NCI-H2081 (cell line): Measurements from ENCODE around the gene ZFX.

Source experiments
- DNase-seq, 2 experiments: peaks; one replicate each; lab custom pipeline; 2025; lab: John Stamatoyannopoulos, UW

The ZFX gene

GRCh38 chrX:24241822-24242648, 92.5 kb downstream of the ZFX start:
- DNase-seq: peak; percentile 29 to 47

GRCh38 chrX:24242649-24243175, 93.2 kb downstream of the ZFX start:
- no peak for DNase-seq

GRCh38 chrX:24243188-24243587, 93.7 kb downstream of the ZFX start:
- no peak for DNase-seq

- DNase-seq: no peak
These were observed 94.2 kb downstream of the ZFX start for GRCh38 chrX:24243692-24244091.

GRCh38 chrX:24245202-24245601, 95.7 kb downstream of the ZFX start:
- no peak for DNase-seq

GRCh38 chrX:24248042-24248441, 98.5 kb downstream of the ZFX start:
- no peak for DNase-seq

GRCh38 chrX:24253030-24253429, 103.5 kb downstream of the ZFX start:
- DNase-seq: no peak

GRCh38 chrX:24253469-24253868, 103.9 kb downstream of the ZFX start:
- DNase-seq: no peak

GRCh38 chrX:24257011-24257410, 107.5 kb downstream of the ZFX start:
- DNase-seq: no peak

GRCh38 chrX:24259544-24260240, 110.2 kb downstream of the ZFX start:
- DNase-seq: peak; percentile 31 to 65

- no peak for DNase-seq
These were observed 111.5 kb downstream of the ZFX start for GRCh38 chrX:24260842-24261550.

GRCh38 chrX:24262309-24262708, 112.8 kb downstream of the ZFX start:
- DNase-seq: no peak

- no peak for DNase-seq
These were observed 114.9 kb downstream of the ZFX start for GRCh38 chrX:24264383-24264782.
